ENCODE data around the gene NLRC3. TPM values are rescaled to one million over a fixed set of nuclear protein-coding genes. Genes with fewer than 3 reads are reported as not detected.

Gene NLRC3
- polyA plus RNA-seq, 1 experiment = not detected

- CTCF ChIA-PET = interaction anchor here (0.5 kb wide), 1 partner anchor 442 kb away, joined by 3 read pairs; no protein-coding TSS in a partner anchor
- TF ChIP-seq CTCF (IDR thresholded peaks at IDR 0.05; ENCODE audit: low read depth, low read length) = no peak
- no peak for DNase-seq (ENCODE audit: low read depth, low spot score)
- no peak overlapping the region for H3K4me3 ChIP-seq (ENCODE audit: low read depth, low read length)
- H3K9me3 ChIP-seq (ENCODE audit: control insufficient read depth, insufficient read depth, low read length) = no peaks in the 10 kb centered on the region
- no peaks in the 10 kb centered on the region for H3K27me3 ChIP-seq (ENCODE audit: control insufficient read depth, insufficient read depth, low read length)
- H3K27ac ChIP-seq (ENCODE audit: low read depth, low read length) = no peak overlapping the region
- POLR2A ChIA-PET = interaction anchor here (0.7 kb wide), 1 partner anchor 67 kb away, joined by 4 read pairs; no protein-coding TSS in a partner anchor
These were observed 51.3 kb downstream of the NLRC3 start for GRCh38 chr16:3525951-3526350.

- H3K9me3 ChIP-seq (ENCODE audit: control insufficient read depth, insufficient read depth, low read length) = no peaks in the 10 kb centered on the region
- H3K27me3 ChIP-seq (ENCODE audit: control insufficient read depth, insufficient read depth, low read length) = no peaks in the 10 kb centered on the region
- H3K27ac ChIP-seq (ENCODE audit: low read depth, low read length) = no peak overlapping the region
- CTCF ChIA-PET = no interaction called here
- POLR2A ChIA-PET = no interaction called here
- no peak overlapping the region for H3K4me3 ChIP-seq (ENCODE audit: low read depth, low read length)
- no peak for DNase-seq (ENCODE audit: low read depth, low spot score)
- TF ChIP-seq CTCF (IDR thresholded peaks at IDR 0.05; ENCODE audit: low read depth, low read length) = no peak
These were observed 53.9 kb downstream of the NLRC3 start for GRCh38 chr16:3523281-3523680.

DNA sequence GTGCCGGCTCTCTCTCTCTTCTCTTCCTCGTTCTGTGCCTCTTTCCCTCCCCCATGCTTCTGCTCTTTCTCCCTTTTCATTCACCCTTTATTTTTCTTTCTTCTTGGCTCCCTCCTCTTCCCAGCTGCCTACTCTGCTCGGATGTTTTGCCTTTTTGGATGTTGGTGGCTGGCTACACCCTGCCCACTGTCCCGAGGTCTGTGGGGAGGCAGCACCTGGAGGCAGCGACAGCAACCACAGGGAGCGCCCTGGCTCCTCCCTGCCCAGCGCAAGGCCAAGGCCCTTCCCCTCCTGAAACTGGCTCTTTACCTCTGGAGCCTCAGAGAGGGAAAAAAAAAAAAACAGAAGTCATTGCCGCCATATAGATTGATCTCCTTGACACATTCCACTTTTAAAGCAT, 56.4 kb downstream of the NLRC3 start:
- Histone ChIP-seq H3K4me3 (ENCODE audit: low read depth, low read length) (no peak overlapping the region), H3K27me3 (ENCODE audit: control insufficient read depth, insufficient read depth, low read length) (no peaks in the 10 kb centered on the region), H3K27ac (ENCODE audit: low read depth, low read length) (peak overlapping the region; percentile 76), H3K9me3 (ENCODE audit: control insufficient read depth, insufficient read depth, low read length) (no peaks in the 10 kb centered on the region)
- no peak for DNase-seq (ENCODE audit: low read depth, low spot score)
- ChIA-PET CTCF (no interaction called here), POLR2A (no interaction called here)
- no peak for TF ChIP-seq CTCF (IDR thresholded peaks at IDR 0.05; ENCODE audit: low read depth, low read length)

DNA sequence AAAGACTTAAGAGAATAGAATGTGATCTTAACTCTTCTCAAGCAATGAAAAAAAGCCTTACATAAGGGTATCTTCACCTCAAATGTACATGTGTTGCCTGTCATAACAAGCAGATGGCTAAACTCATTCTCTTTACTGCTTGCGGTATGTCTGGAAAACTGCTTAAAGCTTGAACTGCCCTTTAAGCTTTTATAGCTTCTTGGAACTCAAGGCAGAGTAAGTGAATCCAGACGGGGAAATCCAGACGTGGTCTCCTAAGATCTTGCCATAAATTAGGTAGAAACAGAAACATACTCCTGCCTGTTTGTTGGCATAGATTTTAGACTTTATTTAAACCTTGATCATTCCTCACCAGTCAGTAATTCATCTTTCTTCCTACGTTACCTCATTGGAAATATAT, 56.8 kb downstream of the NLRC3 start:
- H3K27me3 ChIP-seq (ENCODE audit: control insufficient read depth, insufficient read depth, low read length) = no peaks in the 10 kb centered on the region
- ChIA-PET CTCF (no interaction called here), POLR2A (no interaction called here)
- H3K9me3 ChIP-seq (ENCODE audit: control insufficient read depth, insufficient read depth, low read length) = no peaks in the 10 kb centered on the region
- no peak overlapping the region for H3K27ac ChIP-seq (ENCODE audit: low read depth, low read length)
- no peak for TF ChIP-seq CTCF (IDR thresholded peaks at IDR 0.05; ENCODE audit: low read depth, low read length)
- no peak overlapping the region for H3K4me3 ChIP-seq (ENCODE audit: low read depth, low read length)
- DNase-seq (ENCODE audit: low read depth, low spot score) = peak; percentile 66

- ChIA-PET CTCF (no interaction called here), POLR2A (no interaction called here)
- TF ChIP-seq CTCF (IDR thresholded peaks at IDR 0.05; ENCODE audit: low read depth, low read length) = no peak
- H3K27me3 ChIP-seq (ENCODE audit: control insufficient read depth, insufficient read depth, low read length) = no peaks in the 10 kb centered on the region
- no peak overlapping the region for H3K4me3 ChIP-seq (ENCODE audit: low read depth, low read length)
- H3K27ac ChIP-seq (ENCODE audit: low read depth, low read length) = no peak overlapping the region
- DNase-seq (ENCODE audit: low read depth, low spot score) = no peak
- no peaks in the 10 kb centered on the region for H3K9me3 ChIP-seq (ENCODE audit: control insufficient read depth, insufficient read depth, low read length)
These were observed 57.6 kb downstream of the NLRC3 start for GRCh38 chr16:3519581-3519980.

Measured in AG04450 (cell line).